GM12872 (cell line): Measurements from ENCODE around the gene OVCA2.

Experiments
- CTCF ChIP-seq: IDR thresholded peaks from 3 replicates; pipeline ENCODE4 v1.5.1; 2011; ENCODE audit warnings: low read depth, mild to moderate bottlenecking, low read length, moderate library complexity; ENCODE audit not compliant: insufficient read depth

OVCA2 gene

GRCh38 chr17:2017274-2017941 lies 24.4 kb upstream of the OVCA2 start:
- no peak for TF ChIP-seq CTCF

GRCh38 chr17:2018716-2019510 lies 22.9 kb upstream of the OVCA2 start:
- no peak for TF ChIP-seq CTCF

- no peak for TF ChIP-seq CTCF
Measured at GRCh38 chr17:2019723-2020122, 22.1 kb upstream of the OVCA2 start.

- TF ChIP-seq CTCF = no peak
Measured at GRCh38 chr17:2020721-2021120, 21.1 kb upstream of the OVCA2 start.

- TF ChIP-seq CTCF = no peak
Measured at GRCh38 chr17:2022647-2023240, 19.1 kb upstream of the OVCA2 start.

DNA sequence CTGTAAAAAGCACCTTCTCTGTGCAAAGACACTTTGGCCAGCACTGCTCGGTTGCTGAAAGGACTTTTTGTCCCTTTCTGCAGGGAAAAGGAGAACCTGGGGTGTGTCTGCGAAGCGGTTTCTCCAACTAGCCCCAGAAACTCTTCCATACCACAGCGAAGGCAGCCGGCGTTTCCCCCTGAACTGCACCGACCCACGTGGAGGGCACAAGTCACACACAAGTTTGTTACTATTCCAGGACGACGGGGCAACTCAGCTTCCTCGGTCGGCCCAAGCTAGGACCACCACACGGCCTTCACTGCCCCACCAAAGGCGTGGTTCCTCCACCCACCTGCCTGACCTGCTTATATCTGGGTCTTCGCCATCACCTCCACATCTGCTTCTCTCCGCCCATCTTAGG lies 18.6 kb upstream of the OVCA2 start:
- TF ChIP-seq CTCF = no peak
